HL-60 (cell line): ENCODE measurements around the gene PADI4.

Source experiments
- DNase-seq, 2 experiments: peaks; one replicate each; pipeline ENCODE4 v3.0.0-alpha.2; 2010 to 2020; ENCODE audit warnings: low read depth in 1 of 2, low spot score in 1 of 2
- H3K27ac ChIP-seq: fragments of 250-450 bp; sonication (Bioruptor Pico); replicated peaks from 2 replicates; pipeline ENCODE4 v1.5.1; 2020; ENCODE audit warnings: mild to moderate bottlenecking, moderate library complexity
- H3K27me3 ChIP-seq: fragments of 250-450 bp; sonication (Bioruptor Pico); 2 replicates; pipeline ENCODE4 v1.5.1; 2021; ENCODE audit warnings: mild to moderate bottlenecking, moderate library complexity; ENCODE audit not compliant: insufficient read depth, poor library complexity, severe bottlenecking
- H3K4me3 ChIP-seq: replicated peaks from 2 replicates; pipeline ENCODE4 v1.5.1; 2011; ENCODE audit warnings: mild to moderate bottlenecking, control low read depth, low read length; ENCODE audit not compliant: insufficient read depth
- CTCF ChIP-seq: IDR thresholded peaks from one replicate; pipeline ENCODE4 v1.5.1; 2011; ENCODE audit warnings: low read length, control low read depth, inconsistent platforms; ENCODE audit not compliant: insufficient read depth
- GABPA ChIP-seq: IDR thresholded peaks from 2 replicates; pipeline ENCODE4 v1.6.1; 2012; ENCODE audit warnings: low read depth
- POLR2AphosphoS5 ChIP-seq: IDR thresholded peaks from 2 replicates; pipeline ENCODE4 v1.6.1; 2012; ENCODE audit warnings: low read depth
- REST ChIP-seq: IDR thresholded peaks from 2 replicates; pipeline ENCODE4 v1.6.1; 2012; ENCODE audit warnings: low read depth; ENCODE audit not compliant: insufficient replicate concordance
- SPI1 ChIP-seq: IDR thresholded peaks from 2 replicates; pipeline ENCODE4 v1.6.1; 2012; ENCODE audit warnings: low read depth, mild to moderate bottlenecking, borderline replicate concordance

Gene PADI4

GRCh38 chr1:17277511-17278159, 30.4 kb upstream of the PADI4 start:
- H3K27me3 ChIP-seq: no peaks in the 10 kb centered on the region
- TF ChIP-seq POLR2AphosphoS5 (no peak), GABPA (no peak), SPI1 (no peak), REST (no peak), CTCF (no peak)
- H3K27ac ChIP-seq: no peak overlapping the region
- H3K4me3 ChIP-seq: no peak overlapping the region
- DNase-seq: no peak

GRCh38 chr1:17278996-17279830, 28.8 kb upstream of the PADI4 start:
- DNase-seq: no peak
- no peaks in the 10 kb centered on the region for H3K27me3 ChIP-seq
- TF ChIP-seq CTCF: no peak
- no peak for TF ChIP-seq SPI1
- TF ChIP-seq POLR2AphosphoS5: no peak
- no peak for TF ChIP-seq GABPA
- no peak for TF ChIP-seq REST
- no peak overlapping the region for H3K4me3 ChIP-seq
- H3K27ac ChIP-seq: no peak overlapping the region

GRCh38 chr1:17280436-17280835, 27.6 kb upstream of the PADI4 start:
- TF ChIP-seq POLR2AphosphoS5: no peak
- TF ChIP-seq SPI1: no peak
- no peak for TF ChIP-seq REST
- TF ChIP-seq CTCF: no peak
- no peak for TF ChIP-seq GABPA
- H3K27me3 ChIP-seq: no peaks in the 10 kb centered on the region
- H3K27ac ChIP-seq: no peak overlapping the region
- H3K4me3 ChIP-seq: no peak overlapping the region
- DNase-seq: no peak
